HepG2 (cell line): Measurements from ENCODE around the gene SMURF2. TPM values are rescaled to one million over a fixed set of nuclear protein-coding genes. Genes with fewer than 3 reads are reported as not detected.

ENCODE experiments used
- ARID4A ChIP-seq: sonication (generic); formaldehyde crosslinking; IDR thresholded peaks from 2 replicates; pipeline ENCODE4 v1.5.0; 2020; ENCODE audit warnings: mild to moderate bottlenecking, missing genetic modification reagents, borderline replicate concordance
- CCAR2 ChIP-seq: fragments of 200-400 bp; formaldehyde crosslinking; optimal IDR thresholded peaks from 2 replicates; pipeline ENCODE3; 2018; ENCODE audit warnings: low read depth, mild to moderate bottlenecking, low read length, moderate library complexity
- DRAP1 ChIP-seq: IDR thresholded peaks from 2 replicates; pipeline ENCODE4 v1.6.1; 2016; ENCODE audit warnings: missing genetic modification reagents, missing compliant biosample characterization
- GTF3A ChIP-seq: sonication (generic); formaldehyde crosslinking; conservative IDR thresholded peaks from 2 replicates; pipeline ENCODE4 v1.4.0; 2020; ENCODE audit warnings: mild to moderate bottlenecking, missing genetic modification reagents
- GZF1 ChIP-seq: sonication (generic); formaldehyde crosslinking; IDR thresholded peaks from 2 replicates; pipeline ENCODE4 v1.5.1; 2020; ENCODE audit warnings: mild to moderate bottlenecking, missing genetic modification reagents
- PHF20 ChIP-seq: sonication (generic); formaldehyde crosslinking; IDR thresholded peaks from 2 replicates; pipeline ENCODE4 v1.5.0; 2020; ENCODE audit warnings: mild to moderate bottlenecking, missing genetic modification reagents
- RARA ChIP-seq: IDR thresholded peaks from 2 replicates; pipeline ENCODE4 v1.6.1; 2016; ENCODE audit warnings: missing genetic modification reagents, missing compliant biosample characterization
- TAF15 ChIP-seq: fragments of 200-400 bp; formaldehyde crosslinking; IDR thresholded peaks from one replicate; pipeline ENCODE4 v1.6.1; 2018; ENCODE audit warnings: mild to moderate bottlenecking, low read depth, low read length; ENCODE audit not compliant: poor library complexity, severe bottlenecking
- TEAD2 ChIP-seq: sonication (generic); formaldehyde crosslinking; IDR thresholded peaks from 2 replicates; pipeline ENCODE4 v1.9.0; 2021; ENCODE audit warnings: missing genetic modification reagents
- ZIK1 ChIP-seq: sonication (generic); formaldehyde crosslinking; IDR thresholded peaks from 2 replicates; pipeline ENCODE4 v1.5.0; 2020; ENCODE audit warnings: mild to moderate bottlenecking, low read depth, missing genetic modification reagents, borderline replicate concordance
- ZNF142 ChIP-seq: sonication (generic); formaldehyde crosslinking; IDR thresholded peaks from 2 replicates; pipeline ENCODE4 v1.4.0; 2020; ENCODE audit warnings: missing genetic modification reagents
- polyA plus RNA-seq, 8 experiments: library from polyadenylated mRNA; depleted of rRNA in 3 of 8; stranded (reverse) in 7 of 8; unstranded in 1 of 8; fragments of >200 nt; fragmentation: Illumina TruSeq in 4 of 8; extraction: Trizol in 4 of 8; gene quantifications; 2 replicates each; pipeline versions ENCODE4 v1.2.1 to v1.2.3, GENCODE V29; 2011 to 2016; ENCODE audit warnings: low read depth in 4 of 8, missing spikeins in 1 of 8, mixed read lengths in 1 of 8; ENCODE audit not compliant: insufficient read depth in 1 of 8
- total RNA-seq, 5 experiments: library from RNA; depleted of rRNA; stranded (reverse); fragments of >200 nt; fragmentation: Illumina TruSeq; extraction: Trizol; gene quantifications; 2 replicates each; pipeline ENCODE4 v1.2.3, GENCODE V29; 2016; ENCODE audit warnings: low read depth in 1 of 5
- TF ChIP-seq, protein P1 (sequence below): sonication (generic); formaldehyde crosslinking; IDR thresholded peaks from 2 replicates; pipeline ENCODE4 v1.8.1; 2023; ENCODE audit warnings: mild to moderate bottlenecking, missing genetic modification reagents
- TF ChIP-seq, protein P2 (sequence below): sonication (generic); formaldehyde crosslinking; IDR thresholded peaks from 2 replicates; pipeline ENCODE4 v1.4.0; 2020; ENCODE audit warnings: missing genetic modification reagents, borderline replicate concordance

Gene SMURF2
- total and polyA plus RNA-seq, 2 of the 13 experiments (the other 11 are each of a cell fraction or from before 2014, with no cell fraction given): 14.9 to 24.3 TPM

GRCh38 chr17:64505340-64506200 lies 156.5 kb downstream of the SMURF2 start (continued):
- TF ChIP-seq ZNF142 (peak; percentile 88), TEAD2 (CRISPR knock-in tag) (no peak), ARID4A (no peak; the same call in 1 of the 2 replicates), GTF3A (no peak), PHF20 (no peak), GZF1 (CRISPR knock-in tag) (no peak), ZIK1 (0 out of 2 replicates have a peak, but pooled peaks have one; percentile 59), CCAR2 (no peak), RARA (CRISPR knock-in tag) (no peak), TAF15 (peak; percentile 79), DRAP1 (CRISPR knock-in tag) (no peak)
- TF ChIP-seq, protein P1, sequence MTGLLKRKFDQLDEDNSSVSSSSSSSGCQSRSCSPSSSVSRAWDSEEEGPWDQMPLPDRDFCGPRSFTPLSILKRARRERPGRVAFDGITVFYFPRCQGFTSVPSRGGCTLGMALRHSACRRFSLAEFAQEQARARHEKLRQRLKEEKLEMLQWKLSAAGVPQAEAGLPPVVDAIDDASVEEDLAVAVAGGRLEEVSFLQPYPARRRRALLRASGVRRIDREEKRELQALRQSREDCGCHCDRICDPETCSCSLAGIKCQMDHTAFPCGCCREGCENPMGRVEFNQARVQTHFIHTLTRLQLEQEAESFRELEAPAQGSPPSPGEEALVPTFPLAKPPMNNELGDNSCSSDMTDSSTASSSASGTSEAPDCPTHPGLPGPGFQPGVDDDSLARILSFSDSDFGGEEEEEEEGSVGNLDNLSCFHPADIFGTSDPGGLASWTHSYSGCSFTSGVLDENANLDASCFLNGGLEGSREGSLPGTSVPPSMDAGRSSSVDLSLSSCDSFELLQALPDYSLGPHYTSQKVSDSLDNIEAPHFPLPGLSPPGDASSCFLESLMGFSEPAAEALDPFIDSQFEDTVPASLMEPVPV (CRISPR knock-in tag): no peak
- TF ChIP-seq, protein P2, sequence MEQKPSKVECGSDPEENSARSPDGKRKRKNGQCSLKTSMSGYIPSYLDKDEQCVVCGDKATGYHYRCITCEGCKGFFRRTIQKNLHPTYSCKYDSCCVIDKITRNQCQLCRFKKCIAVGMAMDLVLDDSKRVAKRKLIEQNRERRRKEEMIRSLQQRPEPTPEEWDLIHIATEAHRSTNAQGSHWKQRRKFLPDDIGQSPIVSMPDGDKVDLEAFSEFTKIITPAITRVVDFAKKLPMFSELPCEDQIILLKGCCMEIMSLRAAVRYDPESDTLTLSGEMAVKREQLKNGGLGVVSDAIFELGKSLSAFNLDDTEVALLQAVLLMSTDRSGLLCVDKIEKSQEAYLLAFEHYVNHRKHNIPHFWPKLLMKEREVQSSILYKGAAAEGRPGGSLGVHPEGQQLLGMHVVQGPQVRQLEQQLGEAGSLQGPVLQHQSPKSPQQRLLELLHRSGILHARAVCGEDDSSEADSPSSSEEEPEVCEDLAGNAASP (CRISPR knock-in tag): peak; percentile 29; the same call in 1 of the 2 replicates
